C4-2B (cell line): Measurements from ENCODE around the gene RPTOR.
"Not testable (repeated sequence)": the region's sequence is repeated elsewhere in the genome, so short reads cannot be mapped to it uniquely, and the experiment has no call there.

Experiments used
- H3K27ac ChIP-seq: fragments of 450-650 bp; 2 replicates; pipeline ENCODE4 v1.5.1; 2017
- CTCF ChIP-seq: fragments of 450-650 bp; conservative IDR thresholded peaks from 2 replicates; pipeline ENCODE4 v1.5.1; 2017; ENCODE audit warnings: mild to moderate bottlenecking
- ZFX ChIP-seq: fragments of 450-650 bp; IDR thresholded peaks from 2 replicates; pipeline ENCODE4 v1.6.1; 2017

The RPTOR gene

GRCh38 chr17:80573701-80574100 lies 29.1 kb downstream of the RPTOR start:
- TF ChIP-seq CTCF (no peak), ZFX (no peak)
- H3K27ac ChIP-seq: no peak overlapping the region

GRCh38 chr17:80574496-80574895 lies 29.9 kb downstream of the RPTOR start:
- no peak overlapping the region for H3K27ac ChIP-seq
- TF ChIP-seq CTCF (no peak), ZFX (no peak)

- no peak overlapping the region for H3K27ac ChIP-seq
- TF ChIP-seq CTCF (peak; percentile 100), ZFX (no peak)
Measured at GRCh38 chr17:80575057-80575875, 30.6 kb downstream of the RPTOR start.

GRCh38 chr17:80577876-80578570 lies 33.4 kb downstream of the RPTOR start:
- TF ChIP-seq CTCF (no peak), ZFX (no peak)
- H3K27ac ChIP-seq: no peak overlapping the region

- H3K27ac ChIP-seq: not testable (repeated sequence)
Measured at GRCh38 chr17:80578668-80579388, 34.2 kb downstream of the RPTOR start.

- no peak overlapping the region for H3K27ac ChIP-seq
- no peak for TF ChIP-seq CTCF
- no peak for TF ChIP-seq ZFX
Measured at GRCh38 chr17:80582165-80582564, 37.5 kb downstream of the RPTOR start.

GRCh38 chr17:80584176-80584905 lies 39.7 kb downstream of the RPTOR start:
- TF ChIP-seq CTCF (no peak), ZFX (no peak)
- H3K27ac ChIP-seq: no peak overlapping the region
